Left ventricle myocardium inferior (tissue), 1 donor: ENCODE measurements around the gene SSBP3. TPM values are rescaled to one million over a fixed set of nuclear protein-coding genes. Genes with fewer than 3 reads are reported as not detected.

ENCODE experiments used
- DNase-seq: peaks from one replicate; pipeline ENCODE4 v3.0.0-alpha.2; 2020
- H3K27ac ChIP-seq: fragments of 200-600 bp; replicated peaks from 2 replicates; pipeline ENCODE4 v1.8.0; 2021
- H3K27me3 ChIP-seq: fragments of 200-600 bp; 2 replicates; pipeline ENCODE4 v1.8.0; 2021; ENCODE audit warnings: low read depth
- H3K36me3 ChIP-seq: fragments of 200-600 bp; 2 replicates; pipeline ENCODE4 v1.8.0; 2021
- H3K4me1 ChIP-seq: fragments of 200-600 bp; 2 replicates; pipeline ENCODE4 v1.8.0; 2021
- H3K4me3 ChIP-seq: fragments of 200-600 bp; 2 replicates; pipeline ENCODE4 v1.8.0; 2021; ENCODE audit warnings: mild to moderate bottlenecking, moderate library complexity
- H3K9me3 ChIP-seq: fragments of 200-600 bp; replicated peaks from 2 replicates; pipeline ENCODE4 v1.8.0; 2021
- intact Hi-C: fragments of 100-400 bp; cut with micrococcal nuclease; formaldehyde crosslinking; loops from one replicate; pipeline ENCODE4 v1.11.0; 2022
- total RNA-seq: library from RNA; stranded (reverse); fragmentation: NEBNext Ultra II Directional; extraction: Animal tissue kit (Norgen Biotek cat#: 25700); gene quantifications from one replicate; pipeline ENCODE4 v1.2.1, GENCODE V29; 2021
- TF ChIP-seq, protein P1 (sequence below): fragments of 200-600 bp; IDR thresholded peaks from 2 replicates; pipeline ENCODE4 v1.8.0; 2021; ENCODE audit warnings: antibody characterized with exemption, mild to moderate bottlenecking, borderline replicate concordance
- donor health status: DM: no; HTN: yes; CAD: no; lungs with severe emphysema.

The SSBP3 gene
- total RNA-seq, 1 donor from 2014 or later, result 57.7 TPM

GRCh38 chr1:54401799-54402198 is 4.4 kb downstream of the SSBP3 start:
- peaks cover 89% of the 10 kb centered on the region for H3K4me1 ChIP-seq
- peak overlapping the region; percentile 59 for H3K27ac ChIP-seq
- no peak for DNase-seq
- peaks cover 38% of the 10 kb centered on the region for H3K36me3 ChIP-seq
- H3K4me3 ChIP-seq, result no peak overlapping the region
- no peaks in the 10 kb centered on the region for H3K27me3 ChIP-seq
- no peaks in the 10 kb centered on the region for H3K9me3 ChIP-seq
- TF ChIP-seq, protein P1, sequence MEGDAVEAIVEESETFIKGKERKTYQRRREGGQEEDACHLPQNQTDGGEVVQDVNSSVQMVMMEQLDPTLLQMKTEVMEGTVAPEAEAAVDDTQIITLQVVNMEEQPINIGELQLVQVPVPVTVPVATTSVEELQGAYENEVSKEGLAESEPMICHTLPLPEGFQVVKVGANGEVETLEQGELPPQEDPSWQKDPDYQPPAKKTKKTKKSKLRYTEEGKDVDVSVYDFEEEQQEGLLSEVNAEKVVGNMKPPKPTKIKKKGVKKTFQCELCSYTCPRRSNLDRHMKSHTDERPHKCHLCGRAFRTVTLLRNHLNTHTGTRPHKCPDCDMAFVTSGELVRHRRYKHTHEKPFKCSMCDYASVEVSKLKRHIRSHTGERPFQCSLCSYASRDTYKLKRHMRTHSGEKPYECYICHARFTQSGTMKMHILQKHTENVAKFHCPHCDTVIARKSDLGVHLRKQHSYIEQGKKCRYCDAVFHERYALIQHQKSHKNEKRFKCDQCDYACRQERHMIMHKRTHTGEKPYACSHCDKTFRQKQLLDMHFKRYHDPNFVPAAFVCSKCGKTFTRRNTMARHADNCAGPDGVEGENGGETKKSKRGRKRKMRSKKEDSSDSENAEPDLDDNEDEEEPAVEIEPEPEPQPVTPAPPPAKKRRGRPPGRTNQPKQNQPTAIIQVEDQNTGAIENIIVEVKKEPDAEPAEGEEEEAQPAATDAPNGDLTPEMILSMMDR, result no peak
- intact Hi-C loops, result loop anchor here (10.0 kb wide), 1 partner anchor 97 kb away; no protein-coding TSS in a partner anchor

DNA sequence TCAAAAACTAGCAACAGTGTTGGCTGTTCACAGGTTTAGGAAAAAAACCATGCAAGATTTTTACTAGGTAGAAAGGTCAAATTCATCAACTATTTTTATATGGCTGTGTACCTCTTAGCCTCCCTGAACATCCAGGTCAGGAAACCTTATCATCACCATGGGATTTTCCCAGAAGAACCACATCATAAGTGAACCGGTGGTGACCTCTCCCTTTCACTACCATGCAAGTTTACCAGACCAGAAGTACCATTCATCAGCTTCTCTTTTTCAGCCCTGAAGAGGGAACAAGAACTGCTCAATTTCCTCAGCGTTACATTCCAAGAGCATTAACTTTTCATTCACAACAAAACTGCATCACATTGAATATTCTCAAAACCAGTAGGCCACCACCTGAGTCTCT is 5.9 kb downstream of the SSBP3 start:
- Histone ChIP-seq H3K27ac (no peak overlapping the region), H3K4me3 (no peak overlapping the region), H3K36me3 (peaks cover 42% of the 10 kb centered on the region), H3K4me1 (peaks cover 97% of the 10 kb centered on the region), H3K9me3 (no peaks in the 10 kb centered on the region), H3K27me3 (no peaks in the 10 kb centered on the region)
- no peak for DNase-seq
- TF ChIP-seq, protein P1, result no peak
- intact Hi-C loops, result loop anchor here (10.0 kb wide), 1 partner anchor 96 kb away; no protein-coding TSS in a partner anchor

DNA sequence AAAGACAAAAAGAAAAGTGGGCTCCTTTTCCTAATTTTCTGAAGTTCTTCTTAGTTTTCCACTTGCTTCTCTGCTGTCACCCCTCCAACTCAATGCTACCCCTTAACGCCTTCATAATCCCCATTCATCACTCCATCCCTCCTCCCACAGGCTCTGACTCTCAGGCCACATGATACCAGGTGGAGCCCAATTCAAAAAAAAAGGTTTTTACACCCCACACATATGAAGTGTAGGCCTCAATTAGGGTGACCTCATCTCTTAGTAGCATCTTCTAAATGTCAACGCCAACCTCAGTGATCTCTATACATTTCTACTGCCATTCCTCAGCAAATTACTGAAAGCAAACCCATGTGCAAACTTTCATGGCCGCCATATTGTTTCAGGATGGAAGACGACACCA is 6.4 kb downstream of the SSBP3 start:
- DNase-seq, result no peak
- Histone ChIP-seq H3K27ac (no peak overlapping the region), H3K36me3 (peaks cover 46% of the 10 kb centered on the region), H3K4me1 (peaks cover 97% of the 10 kb centered on the region), H3K9me3 (no peaks in the 10 kb centered on the region), H3K27me3 (no peaks in the 10 kb centered on the region), H3K4me3 (no peak overlapping the region)
- TF ChIP-seq, protein P1, result no peak
- intact Hi-C loops, result loop anchor here (10.0 kb wide), 1 partner anchor 95 kb away; no protein-coding TSS in a partner anchor

GRCh38 chr1:54398963-54399528 is 7.1 kb downstream of the SSBP3 start:
- H3K27ac ChIP-seq, result no peak overlapping the region
- H3K36me3 ChIP-seq, result peaks cover 48% of the 10 kb centered on the region
- no peaks in the 10 kb centered on the region for H3K9me3 ChIP-seq
- H3K4me1 ChIP-seq, result peaks cover 97% of the 10 kb centered on the region
- no peaks in the 10 kb centered on the region for H3K27me3 ChIP-seq
- TF ChIP-seq, protein P1, result no peak
- DNase-seq, result no peak
- H3K4me3 ChIP-seq, result no peak overlapping the region
- intact Hi-C loops, result no loop called here

DNA sequence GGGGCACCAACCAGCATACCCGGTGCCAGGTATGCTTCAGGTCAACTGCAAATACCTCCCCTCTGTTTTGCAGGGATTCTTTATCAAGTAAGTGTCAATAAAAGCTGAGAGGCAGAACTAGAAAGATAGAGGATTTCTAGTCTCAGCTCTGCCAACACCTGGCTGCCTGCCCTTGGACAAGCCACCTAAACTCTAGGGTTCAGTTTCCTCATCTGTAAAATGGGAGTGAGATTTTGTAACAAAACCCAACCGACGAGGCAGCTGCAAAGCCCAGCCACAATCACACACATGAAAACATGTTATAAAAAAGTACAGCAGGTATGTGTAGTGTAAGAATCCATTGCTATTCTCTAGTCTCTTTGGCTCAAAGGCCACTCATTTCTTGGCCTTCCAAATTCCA is 8.2 kb downstream of the SSBP3 start:
- Histone ChIP-seq H3K27me3 (no peaks in the 10 kb centered on the region), H3K27ac (peak overlapping the region; percentile 86), H3K36me3 (peaks cover 55% of the 10 kb centered on the region), H3K4me1 (peaks cover 97% of the 10 kb centered on the region), H3K4me3 (no peak overlapping the region), H3K9me3 (no peaks in the 10 kb centered on the region)
- DNase-seq, result no peak
- intact Hi-C loops, result no loop called here
- TF ChIP-seq, protein P1, result no peak
